GM19438 (cell line): Measurements from ENCODE around the gene RUNX2.
A peak's percentile ranks its signal among the peaks of the same experiment; 100 is the strongest.

Experiments
- ATAC-seq: cut with Tn5 transposase; IDR thresholded peaks from one replicate; pipeline ENCODE4 v1.9.1; 2021; ENCODE audit warnings: low read depth; ENCODE audit not compliant: unreplicated experiment

RUNX2 gene

GRCh38 chr6:45350186-45350710, 22.1 kb downstream of the RUNX2 start:
- ATAC-seq, result no peak

DNA sequence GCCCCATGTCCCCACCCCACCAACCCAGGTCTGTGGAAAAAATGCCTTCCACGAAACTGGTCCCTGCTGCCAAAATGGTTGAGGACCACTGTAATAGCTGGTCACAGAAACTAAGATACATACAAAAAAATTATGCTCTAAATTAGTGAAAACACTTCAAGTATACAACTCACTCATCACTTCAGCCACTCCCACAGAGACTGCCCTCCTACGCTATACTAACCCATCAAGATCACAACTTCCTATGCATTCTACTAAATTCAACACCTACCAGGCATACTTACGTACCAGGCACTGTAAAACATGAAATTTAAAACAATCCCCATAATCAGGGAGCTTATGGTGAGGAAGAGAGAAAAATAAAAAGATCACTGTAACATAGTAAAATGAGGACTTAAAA, 22.9 kb downstream of the RUNX2 start:
- no peak for ATAC-seq

DNA sequence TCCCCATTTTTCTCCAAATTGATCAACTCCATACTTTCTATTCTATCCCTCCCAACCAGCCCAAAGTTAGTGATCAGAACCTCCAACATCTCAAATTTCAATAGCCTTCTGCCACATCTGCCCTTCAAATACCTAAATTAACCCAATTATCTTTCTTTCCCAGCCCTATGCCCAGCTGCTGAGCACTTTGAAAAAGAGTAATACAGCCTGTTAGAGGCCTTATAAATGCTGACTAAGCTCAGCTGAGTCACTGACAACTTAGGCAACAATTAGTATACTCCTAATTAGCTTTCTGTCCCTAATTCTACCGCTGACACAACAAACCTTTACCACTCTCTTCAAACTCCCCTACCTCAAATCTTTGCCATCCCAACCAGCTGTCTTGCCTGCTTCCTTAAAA, 23.5 kb downstream of the RUNX2 start:
- ATAC-seq, result no peak

- ATAC-seq, result no peak
These were observed 25.5 kb downstream of the RUNX2 start for GRCh38 chr6:45353654-45354053.

DNA sequence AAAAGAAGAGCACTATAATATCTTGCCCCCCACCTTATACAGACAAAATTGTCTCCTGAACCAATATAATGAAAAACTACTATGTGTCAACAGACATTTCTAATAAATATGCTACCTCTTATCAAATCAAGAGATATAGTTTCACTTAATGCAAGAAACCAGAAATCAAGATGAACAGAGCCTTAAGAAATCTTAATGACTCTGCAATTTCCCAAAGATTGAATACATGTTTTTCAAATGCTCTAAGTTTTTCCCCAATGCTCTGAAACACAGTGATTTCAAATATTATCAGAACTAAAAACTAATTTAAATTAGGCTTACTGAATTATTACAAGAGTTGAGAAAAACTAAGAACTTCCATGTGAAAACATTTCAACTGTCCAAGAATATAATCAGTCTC, 36.3 kb downstream of the RUNX2 start:
- no peak for ATAC-seq

- ATAC-seq, result no peak
These were observed 36.9 kb downstream of the RUNX2 start for GRCh38 chr6:45365036-45365435.

- ATAC-seq, result no peak
These were observed 38.4 kb downstream of the RUNX2 start for GRCh38 chr6:45366534-45366933.

DNA sequence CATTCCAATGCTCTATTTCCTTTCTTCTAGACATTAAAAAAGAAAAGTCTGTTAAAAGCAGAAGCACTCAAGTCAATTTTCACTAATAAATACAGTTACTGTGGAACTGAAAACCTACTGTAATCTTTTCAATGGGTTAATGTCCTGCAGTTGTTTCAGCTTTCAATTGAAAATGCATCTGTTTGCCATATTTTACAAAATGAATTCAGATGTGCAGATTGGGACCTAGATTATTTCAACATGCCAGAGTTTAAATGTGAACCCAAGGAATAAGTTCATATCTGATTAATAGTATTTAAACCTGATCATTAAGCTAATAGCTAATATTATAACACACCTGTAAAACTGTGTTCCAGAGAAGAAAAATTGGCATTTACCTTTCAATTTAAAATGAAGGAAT, 39.9 kb downstream of the RUNX2 start:
- no peak for ATAC-seq

DNA sequence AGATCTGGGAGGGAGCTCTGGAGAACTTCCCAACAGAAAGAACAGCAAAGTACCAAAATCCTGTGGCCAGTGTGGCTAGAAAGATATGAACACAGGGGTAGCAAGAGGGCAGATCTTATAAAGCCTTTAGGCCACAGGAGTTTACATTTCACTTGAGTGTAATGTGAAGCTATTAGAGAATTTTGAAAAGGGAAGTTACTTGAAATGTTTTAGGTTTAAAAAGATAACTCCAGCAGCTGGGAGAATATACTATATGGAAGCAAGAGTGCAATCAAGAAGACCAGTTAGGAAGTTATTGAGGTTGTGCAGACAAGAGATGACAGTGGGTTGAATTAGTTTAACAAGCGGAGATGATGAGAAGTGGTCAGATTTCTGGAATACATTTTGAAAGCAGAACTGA, 41.7 kb downstream of the RUNX2 start:
- no peak for ATAC-seq

DNA sequence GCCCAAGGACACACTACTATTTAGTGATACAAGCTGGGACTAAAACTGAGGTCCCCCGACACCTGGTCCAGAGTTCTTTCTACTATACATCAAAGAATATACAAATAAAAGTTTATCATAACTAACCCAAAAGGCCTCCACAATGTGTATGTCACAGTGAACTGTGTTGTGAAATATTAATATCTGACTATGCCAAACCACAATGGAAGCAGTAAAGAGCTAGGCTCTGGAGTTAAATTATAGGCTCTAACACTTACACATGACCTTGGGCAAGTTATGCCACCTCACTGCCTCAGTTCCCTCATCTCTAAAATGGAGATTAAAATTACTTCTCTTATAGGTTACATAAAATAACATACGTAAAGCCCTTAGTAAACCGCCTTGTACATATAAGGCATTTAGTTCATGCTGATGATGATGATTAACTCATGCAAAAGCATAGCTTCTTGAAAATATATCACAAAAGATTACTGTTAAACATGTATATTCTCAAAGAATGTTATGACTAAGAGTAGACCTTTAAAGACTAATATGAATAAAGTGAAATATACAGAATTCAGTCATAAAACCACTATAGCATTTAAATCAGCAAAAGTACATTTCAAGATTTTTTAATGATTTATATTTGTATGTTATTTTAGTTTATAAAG, 43.9 kb downstream of the RUNX2 start:
- no peak for ATAC-seq

GRCh38 chr6:45375449-45375848, 47.3 kb downstream of the RUNX2 start:
- ATAC-seq, result no peak

- ATAC-seq, result no peak
These were observed 48.3 kb downstream of the RUNX2 start for GRCh38 chr6:45376310-45377042.

DNA sequence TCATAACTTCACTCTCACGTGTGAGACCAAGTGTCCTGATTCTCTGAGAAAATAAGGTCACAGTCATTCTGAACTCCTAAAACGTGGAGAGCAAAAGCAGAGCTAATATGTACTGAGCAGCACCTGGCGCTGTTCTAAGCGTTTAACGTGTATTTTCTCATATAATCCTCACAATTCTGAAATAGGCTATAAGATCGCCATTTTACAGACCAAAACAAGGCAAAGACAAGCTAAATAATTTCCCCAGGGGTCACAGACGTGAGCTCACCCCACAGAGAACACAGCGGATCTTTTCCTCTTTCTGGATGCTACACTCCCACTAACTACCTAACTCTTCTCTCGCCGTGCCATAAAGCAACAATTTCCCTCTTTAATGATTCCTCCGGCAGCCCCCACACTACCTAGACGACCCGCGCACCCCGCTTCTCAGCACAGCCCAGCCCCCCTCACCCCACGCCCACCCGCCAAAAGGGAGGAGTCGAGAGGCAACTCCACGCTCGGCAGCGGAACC, 49.0 kb downstream of the RUNX2 start:
- ATAC-seq, result peak; percentile 8

DNA sequence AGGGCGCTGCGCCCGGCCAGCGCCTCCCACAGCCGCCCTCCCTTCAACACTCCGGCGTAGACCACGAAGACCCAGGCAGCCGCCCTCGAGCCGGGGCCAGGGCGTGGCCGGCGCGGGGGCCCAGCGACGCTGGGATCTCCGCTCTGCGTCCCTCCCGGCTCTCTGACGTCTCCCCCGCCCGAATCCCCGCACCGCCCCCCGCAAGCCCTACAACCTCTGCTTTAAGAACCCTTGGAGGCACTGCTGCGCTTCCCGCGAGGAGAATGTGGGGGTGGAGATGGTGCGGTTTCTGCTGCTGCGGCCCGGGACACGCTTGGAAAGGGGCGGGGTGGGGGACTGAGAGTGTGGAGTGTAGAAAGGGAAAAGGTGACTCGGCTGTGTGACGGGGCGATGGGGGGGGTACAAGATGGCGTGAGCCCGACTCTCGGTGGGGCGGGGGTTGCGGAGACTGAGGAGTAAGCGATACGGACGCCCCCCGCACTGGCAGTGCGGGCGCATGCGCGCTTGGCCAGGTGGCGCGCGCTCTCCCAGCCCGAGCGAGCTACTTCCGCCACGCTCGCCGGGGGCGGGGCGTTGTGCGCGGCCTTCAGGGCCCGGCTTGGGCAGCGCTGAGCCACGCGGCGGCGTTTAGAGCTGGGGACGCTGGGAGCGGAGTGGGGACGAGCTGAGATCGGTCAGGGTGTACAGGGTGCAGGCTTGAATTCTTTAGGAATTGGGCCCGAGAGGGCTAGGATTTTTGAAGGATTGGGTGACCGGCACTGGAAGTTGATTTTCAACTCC, 49.6 kb downstream of the RUNX2 start, which contains the start of gene SUPT3H:
SUPT3H (minus strand) TSS at position 381 of the 780 bp plus-strand sequence.
- peak; percentile 93 for ATAC-seq

- ATAC-seq, result peak; percentile 33
These were observed 50.3 kb downstream of the RUNX2 start for GRCh38 chr6:45378334-45378926.

- no peak for ATAC-seq
These were observed 54.3 kb downstream of the RUNX2 start for GRCh38 chr6:45382391-45382790.

DNA sequence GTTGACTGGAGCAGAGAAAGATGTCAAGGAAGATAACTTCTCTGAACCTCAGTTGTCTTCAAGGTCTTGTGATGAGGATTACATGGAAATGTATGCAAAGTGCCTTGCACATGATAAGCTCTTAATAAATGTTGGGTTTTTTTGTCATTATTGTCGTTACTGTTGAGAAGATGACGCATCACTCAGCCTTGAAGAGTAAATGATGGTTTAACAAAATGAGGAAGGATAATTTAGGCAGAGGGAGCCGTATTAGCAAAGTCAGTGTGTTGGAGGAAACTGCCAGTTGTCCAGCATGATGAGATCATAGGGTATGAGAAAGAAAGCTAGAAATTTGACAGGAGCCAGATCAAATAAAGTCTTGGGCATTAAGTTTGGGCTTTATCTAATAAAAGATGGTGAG, 58.4 kb downstream of the RUNX2 start:
- no peak for ATAC-seq

GRCh38 chr6:45387236-45387635, 59.1 kb downstream of the RUNX2 start:
- ATAC-seq, result no peak

- ATAC-seq, result no peak
These were observed 60.2 kb downstream of the RUNX2 start for GRCh38 chr6:45388328-45388727.

- ATAC-seq, result no peak
These were observed 66.5 kb downstream of the RUNX2 start for GRCh38 chr6:45394586-45395095.
